ENCODE results near the gene ZNF574.

DNA sequence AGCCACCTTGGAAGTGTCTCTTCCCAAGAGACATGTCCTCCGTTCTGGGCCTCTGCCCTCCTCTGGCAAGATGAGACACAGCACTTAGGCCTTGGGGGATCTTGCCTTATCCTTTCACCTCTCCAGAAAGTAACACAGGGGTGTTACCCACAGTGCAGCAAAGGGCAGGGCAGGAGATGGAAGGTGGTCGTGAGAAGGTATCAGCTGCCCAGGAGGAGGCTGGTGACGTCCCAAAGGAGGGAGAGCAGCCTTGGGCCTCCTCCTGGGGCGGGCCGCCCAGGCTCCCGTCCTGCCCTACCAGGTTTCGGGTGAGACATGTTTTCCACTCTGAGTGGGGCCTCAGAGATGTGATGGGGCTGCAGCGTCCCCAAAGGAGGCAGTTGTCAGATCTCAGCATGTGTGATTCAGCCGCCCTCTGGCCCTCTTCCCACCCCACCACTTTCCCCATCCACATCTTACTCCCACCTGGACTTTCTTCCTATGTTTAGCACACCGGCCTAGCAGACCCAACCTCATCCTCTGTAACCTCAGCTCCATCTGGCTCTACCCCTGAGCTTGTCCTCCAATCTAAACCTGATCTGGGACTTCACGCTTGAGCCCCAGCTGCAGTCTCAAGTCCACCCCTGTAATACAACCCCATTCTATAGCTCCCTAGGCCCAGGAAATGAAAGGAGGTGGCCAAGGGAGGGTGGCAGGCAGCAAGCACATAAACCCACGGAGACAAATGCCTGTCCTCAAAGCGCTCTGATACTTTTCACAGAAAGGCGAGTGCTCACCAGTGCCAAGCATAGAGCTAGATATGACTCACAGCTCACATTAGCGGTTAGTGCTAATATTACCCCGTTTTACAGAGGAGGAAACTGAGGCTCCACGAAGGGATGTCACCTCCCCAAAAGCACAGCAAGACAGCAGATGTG lies 47.0 kb downstream of the ZNF574 start:
- TF ChIP-seq, protein P1, sequence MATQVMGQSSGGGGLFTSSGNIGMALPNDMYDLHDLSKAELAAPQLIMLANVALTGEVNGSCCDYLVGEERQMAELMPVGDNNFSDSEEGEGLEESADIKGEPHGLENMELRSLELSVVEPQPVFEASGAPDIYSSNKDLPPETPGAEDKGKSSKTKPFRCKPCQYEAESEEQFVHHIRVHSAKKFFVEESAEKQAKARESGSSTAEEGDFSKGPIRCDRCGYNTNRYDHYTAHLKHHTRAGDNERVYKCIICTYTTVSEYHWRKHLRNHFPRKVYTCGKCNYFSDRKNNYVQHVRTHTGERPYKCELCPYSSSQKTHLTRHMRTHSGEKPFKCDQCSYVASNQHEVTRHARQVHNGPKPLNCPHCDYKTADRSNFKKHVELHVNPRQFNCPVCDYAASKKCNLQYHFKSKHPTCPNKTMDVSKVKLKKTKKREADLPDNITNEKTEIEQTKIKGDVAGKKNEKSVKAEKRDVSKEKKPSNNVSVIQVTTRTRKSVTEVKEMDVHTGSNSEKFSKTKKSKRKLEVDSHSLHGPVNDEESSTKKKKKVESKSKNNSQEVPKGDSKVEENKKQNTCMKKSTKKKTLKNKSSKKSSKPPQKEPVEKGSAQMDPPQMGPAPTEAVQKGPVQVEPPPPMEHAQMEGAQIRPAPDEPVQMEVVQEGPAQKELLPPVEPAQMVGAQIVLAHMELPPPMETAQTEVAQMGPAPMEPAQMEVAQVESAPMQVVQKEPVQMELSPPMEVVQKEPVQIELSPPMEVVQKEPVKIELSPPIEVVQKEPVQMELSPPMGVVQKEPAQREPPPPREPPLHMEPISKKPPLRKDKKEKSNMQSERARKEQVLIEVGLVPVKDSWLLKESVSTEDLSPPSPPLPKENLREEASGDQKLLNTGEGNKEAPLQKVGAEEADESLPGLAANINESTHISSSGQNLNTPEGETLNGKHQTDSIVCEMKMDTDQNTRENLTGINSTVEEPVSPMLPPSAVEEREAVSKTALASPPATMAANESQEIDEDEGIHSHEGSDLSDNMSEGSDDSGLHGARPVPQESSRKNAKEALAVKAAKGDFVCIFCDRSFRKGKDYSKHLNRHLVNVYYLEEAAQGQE (IDR thresholded peaks at IDR 0.05; ENCODE audit: insufficient read depth in 1 of 2, low read depth in 2 of 2, low read length in 1 of 2) = no peak
- TF ChIP-seq, protein P2, sequence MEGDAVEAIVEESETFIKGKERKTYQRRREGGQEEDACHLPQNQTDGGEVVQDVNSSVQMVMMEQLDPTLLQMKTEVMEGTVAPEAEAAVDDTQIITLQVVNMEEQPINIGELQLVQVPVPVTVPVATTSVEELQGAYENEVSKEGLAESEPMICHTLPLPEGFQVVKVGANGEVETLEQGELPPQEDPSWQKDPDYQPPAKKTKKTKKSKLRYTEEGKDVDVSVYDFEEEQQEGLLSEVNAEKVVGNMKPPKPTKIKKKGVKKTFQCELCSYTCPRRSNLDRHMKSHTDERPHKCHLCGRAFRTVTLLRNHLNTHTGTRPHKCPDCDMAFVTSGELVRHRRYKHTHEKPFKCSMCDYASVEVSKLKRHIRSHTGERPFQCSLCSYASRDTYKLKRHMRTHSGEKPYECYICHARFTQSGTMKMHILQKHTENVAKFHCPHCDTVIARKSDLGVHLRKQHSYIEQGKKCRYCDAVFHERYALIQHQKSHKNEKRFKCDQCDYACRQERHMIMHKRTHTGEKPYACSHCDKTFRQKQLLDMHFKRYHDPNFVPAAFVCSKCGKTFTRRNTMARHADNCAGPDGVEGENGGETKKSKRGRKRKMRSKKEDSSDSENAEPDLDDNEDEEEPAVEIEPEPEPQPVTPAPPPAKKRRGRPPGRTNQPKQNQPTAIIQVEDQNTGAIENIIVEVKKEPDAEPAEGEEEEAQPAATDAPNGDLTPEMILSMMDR (IDR thresholded peaks at IDR 0.05) = no peak
- TF ChIP-seq POLR2AphosphoS5 (IDR thresholded peaks at IDR 0.05; ENCODE audit: low read depth, low read length) = no peak
- no peak for TF ChIP-seq SIN3A (IDR thresholded peaks at IDR 0.05; ENCODE audit: borderline replicate concordance, insufficient read depth, low read depth, low read length)
